Fibroblast of skin of abdomen (primary cell): ENCODE data around the gene IL24. TPM values are rescaled to one million over a fixed set of nuclear protein-coding genes. Genes with fewer than 3 reads are reported as not detected.
"Not testable (repeated sequence)": the region's sequence is repeated elsewhere in the genome, so short reads cannot be mapped to it uniquely, and the experiment has no call there.

Source experiments
- DNase-seq: peaks from one replicate; pipeline ENCODE4 v3.0.0-alpha.2; 2013
- polyA plus RNA-seq, 2 experiments: library from polyadenylated mRNA; unstranded; fragments of 120-200 nt; gene quantifications; one replicate each; pipeline ENCODE4 v1.2.1, GENCODE V29; 2013; ENCODE audit not compliant: insufficient read length in 2 of 2

The IL24 gene, protein sequence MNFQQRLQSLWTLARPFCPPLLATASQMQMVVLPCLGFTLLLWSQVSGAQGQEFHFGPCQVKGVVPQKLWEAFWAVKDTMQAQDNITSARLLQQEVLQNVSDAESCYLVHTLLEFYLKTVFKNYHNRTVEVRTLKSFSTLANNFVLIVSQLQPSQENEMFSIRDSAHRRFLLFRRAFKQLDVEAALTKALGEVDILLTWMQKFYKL
- not detected for polyA plus RNA-seq (2013, experiment 1 of 2; ENCODE audit: insufficient read length)
- polyA plus RNA-seq (2013, experiment 2 of 2; ENCODE audit: insufficient read length) = 0.16 TPM

GRCh38 chr1:206897175-206897574 lies at the start of gene IL24:
Gene IL24 (plus strand): TSS chr1:206897443. CDS start chr1:206897833, 390 bp downstream.
- DNase-seq = no peak

DNA sequence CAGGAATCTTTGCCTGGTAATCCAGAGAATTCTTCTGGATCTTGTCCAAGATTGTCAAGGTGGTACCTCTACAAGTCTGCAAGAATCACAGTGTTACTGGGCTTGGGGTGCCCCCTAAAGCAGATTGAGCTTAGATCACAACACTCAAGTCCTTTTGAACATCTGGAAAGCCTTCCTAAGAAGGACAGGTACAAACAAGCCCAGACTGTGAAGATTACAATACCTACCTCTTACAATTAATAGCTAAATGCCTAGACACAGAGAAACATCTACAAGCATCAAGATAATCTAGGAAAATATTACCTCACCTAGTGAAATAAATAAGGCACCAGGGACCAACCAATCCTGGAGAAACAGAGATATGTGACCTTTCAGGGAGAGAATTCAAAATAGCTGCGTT lies 49.3 kb upstream of the IL24 start:
- DNase-seq = no peak

- DNase-seq = no peak
Measured at GRCh38 chr1:206850401-206850800, 46.8 kb upstream of the IL24 start.

GRCh38 chr1:206851341-206852010 lies 45.8 kb upstream of the IL24 start:
- DNase-seq = peak; percentile 89

DNA sequence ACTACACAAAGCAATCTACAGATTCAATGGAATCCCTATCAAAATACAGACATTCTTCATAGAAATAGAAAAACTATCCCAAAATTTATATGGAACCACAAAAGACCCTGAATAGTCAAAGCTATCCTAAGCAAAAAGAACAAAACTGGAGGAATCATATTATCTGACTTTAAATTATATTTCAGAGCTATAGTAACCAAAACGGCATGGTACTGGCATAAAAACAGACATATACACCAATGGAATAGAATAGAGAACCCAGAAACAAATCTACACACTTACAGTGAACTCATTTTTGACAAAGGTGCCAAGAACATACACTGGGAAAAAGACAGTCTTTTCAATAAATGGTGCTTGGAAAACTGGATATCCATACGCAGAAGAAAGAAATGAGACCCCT lies 44.6 kb upstream of the IL24 start:
- not testable (repeated sequence) for DNase-seq

GRCh38 chr1:206853696-206854095 lies 43.5 kb upstream of the IL24 start:
- DNase-seq = not testable (repeated sequence)

DNA sequence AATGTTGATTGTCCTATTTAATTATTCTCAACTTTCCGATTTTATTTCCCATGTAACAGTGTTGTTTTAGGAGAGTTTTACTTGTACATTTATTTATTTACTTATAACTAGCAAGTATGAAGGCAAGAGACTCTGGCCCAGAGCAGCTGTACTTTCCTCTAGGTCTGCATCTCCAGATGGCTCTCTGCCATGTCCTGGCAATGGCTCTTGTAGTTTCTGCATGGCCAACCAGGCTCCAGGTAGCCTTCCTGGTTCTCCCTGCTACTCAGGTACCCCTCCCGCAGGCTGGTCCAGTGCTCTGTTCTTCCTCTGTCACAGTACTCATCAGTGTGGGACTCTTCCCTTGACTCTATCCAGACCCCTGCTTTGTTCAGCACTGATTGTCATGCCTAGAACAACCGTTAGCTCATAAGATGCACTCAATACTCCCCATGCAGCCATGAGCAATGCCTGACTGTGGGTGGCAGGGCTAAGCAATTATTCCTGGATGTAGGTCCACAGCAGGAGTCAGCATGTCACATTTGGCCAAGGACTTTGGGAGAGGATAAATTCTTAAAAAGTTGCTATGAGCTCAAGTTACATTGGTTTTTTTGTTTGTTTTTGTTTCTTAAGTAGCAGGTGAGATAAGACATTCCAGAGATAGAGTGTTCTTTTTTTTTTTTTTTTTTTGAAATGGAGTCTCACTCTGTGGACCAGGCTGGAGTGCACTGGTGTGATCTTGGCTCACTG lies 42.7 kb upstream of the IL24 start:
- DNase-seq = no peak

GRCh38 chr1:206855859-206856258 lies 41.4 kb upstream of the IL24 start:
- DNase-seq = no peak

DNA sequence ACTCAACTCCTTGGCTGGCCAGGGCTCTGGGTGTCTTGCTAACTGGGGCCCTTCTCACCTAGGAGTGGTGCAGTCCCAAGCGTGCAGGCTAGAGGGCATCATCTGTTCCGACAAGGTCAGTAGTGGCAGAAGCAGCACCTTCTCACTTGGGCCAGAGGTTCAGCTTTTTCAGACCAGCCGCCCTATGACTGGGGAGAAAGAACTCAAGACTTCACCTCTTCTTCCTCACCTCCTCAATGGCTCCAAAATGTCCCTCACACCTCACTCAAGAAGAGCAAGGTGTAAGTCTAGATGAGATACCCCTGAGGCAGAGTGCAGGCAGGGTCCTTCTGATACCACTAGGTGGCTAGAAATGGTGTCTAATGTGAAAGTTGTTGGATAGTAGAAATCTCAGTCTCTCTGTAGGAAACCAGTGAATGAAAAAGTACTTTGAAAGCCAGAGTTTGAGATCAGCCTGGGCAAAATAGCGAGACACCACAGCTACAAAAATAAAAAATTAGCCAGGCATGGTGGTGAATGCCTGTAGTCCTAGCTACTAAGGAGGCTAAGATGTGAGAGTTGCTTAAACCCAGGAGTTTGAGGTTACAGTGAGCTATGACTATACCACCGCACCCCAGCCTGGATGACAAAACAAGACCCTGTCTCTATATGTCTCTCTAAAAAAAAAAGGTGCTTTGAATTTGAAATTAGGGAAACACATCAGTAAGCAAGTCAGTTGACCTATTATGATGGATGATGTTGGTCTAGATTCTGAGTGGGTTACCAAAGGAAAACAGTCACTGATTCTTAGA lies 40.4 kb upstream of the IL24 start:
- no peak for DNase-seq

GRCh38 chr1:206859082-206859521 lies 38.1 kb upstream of the IL24 start:
- DNase-seq = no peak

DNA sequence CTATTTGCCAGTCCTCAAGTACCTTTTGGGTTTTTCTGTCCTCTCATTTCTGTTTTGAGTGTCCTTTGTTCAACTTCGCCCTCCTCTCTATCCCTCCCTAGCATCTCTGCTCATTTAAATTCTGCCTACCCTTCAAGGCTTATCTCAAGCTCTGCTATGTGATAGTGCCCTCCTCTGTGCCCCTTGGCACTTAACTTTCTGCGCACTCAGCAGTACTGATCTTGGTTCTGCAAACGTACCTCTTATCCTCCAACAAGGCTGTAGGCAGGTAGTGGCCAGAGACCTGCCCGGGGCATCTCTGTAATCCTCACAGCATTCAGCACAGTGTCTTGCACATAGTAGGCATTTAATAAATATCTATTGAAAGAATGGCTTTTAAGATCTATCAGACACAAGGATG lies 37.1 kb upstream of the IL24 start:
- no peak for DNase-seq

DNA sequence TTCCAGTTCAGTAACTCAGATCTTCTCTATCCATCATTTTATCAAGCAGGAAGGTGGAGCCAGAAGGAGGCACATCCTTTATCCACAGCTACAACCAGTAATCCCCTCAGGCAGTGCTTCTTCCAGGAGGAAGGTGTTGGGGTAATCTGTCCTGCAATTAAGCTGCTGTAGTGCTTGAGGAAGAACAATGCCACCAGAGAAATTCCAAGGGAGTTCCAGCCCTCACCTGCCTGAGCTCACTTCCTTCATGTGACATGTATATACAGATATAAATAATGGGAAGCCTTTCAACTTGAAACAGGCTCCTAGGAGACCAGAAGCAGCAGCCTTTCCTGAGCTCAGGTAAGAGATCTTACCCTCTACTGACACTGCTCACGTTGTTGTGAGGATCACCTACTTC lies 34.0 kb upstream of the IL24 start:
- no peak for DNase-seq

DNA sequence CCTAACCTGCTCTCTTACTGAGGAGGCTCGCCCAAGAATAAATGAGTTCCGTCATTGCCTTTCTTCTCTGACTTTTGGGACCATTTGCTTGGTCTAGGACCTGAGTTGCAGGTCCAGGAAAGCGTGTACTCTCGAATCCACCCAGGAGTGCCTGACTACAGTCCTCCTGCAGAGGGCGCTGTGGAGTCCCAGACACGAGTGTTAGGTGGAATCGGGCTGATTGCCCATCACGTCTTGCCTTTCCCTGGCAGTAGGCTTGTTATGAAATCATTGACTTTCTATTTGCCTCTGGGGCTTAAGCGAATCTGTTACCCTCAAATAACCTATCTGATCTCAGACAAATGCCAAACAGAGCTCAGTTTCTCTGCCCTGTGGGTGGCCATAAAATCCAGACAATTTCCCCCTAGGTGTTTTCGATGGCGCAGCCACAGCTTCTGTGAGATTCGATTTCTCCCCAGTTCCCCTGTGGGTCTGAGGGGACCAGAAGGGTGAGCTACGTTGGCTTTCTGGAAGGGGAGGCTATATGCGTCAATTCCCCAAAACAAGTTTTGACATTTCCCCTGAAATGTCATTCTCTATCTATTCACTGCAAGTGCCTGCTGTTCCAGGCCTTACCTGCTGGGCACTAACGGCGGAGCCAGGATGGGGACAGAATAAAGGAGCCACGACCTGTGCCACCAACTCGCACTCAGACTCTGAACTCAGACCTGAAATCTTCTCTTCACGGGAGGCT lies 32.1 kb upstream of the IL24 start, which contains the start of gene IL20:
IL20 (plus strand) TSS at position 685 of the 733 bp plus-strand sequence. CDS start 230 bp downstream, outside the sequence.
- peak; percentile 75 for DNase-seq

GRCh38 chr1:206866062-206866461 lies 31.2 kb upstream of the IL24 start:
- peak; percentile 60 for DNase-seq

DNA sequence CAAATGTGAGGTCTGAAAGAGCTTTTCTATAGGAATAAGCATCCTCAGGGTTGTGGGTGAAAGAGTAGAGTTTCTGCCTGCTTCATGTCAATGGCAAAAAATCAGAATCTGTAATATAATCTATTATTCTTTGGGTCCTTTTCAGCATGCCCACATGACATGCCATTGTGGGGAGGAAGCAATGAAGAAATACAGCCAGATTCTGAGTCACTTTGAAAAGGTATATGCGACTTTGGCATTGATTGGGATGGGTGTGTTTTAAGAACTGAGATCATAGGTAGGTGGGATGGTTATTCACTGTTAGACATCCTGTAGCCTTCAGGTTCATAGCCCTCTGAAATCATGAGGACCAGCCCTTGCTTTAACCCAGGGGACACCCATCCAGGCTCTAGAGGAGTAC lies 30.0 kb upstream of the IL24 start:
- DNase-seq = no peak

DNA sequence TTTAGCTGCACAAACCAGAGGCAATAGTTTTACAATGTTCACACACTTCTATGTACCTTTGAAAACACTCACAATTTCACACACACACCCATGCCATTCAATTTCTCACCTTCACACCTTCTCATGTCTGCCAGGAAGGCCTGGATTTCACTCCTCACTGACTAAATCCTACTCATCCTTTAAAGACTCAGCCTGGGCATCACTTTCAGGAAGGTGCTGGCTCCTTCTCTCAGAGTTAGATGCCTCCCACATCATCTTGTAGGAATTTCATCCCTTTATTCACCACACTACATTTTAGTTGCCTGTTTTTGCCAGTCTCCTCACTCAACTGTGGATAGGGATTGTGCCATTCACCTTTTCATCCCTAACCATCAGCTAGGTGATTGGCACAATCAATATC lies 29.5 kb upstream of the IL24 start:
- DNase-seq = no peak

GRCh38 chr1:206868264-206868663 lies 29.0 kb upstream of the IL24 start:
- DNase-seq = no peak

GRCh38 chr1:206872139-206872538 lies 25.1 kb upstream of the IL24 start:
- no peak for DNase-seq

GRCh38 chr1:206873603-206874188 lies 23.5 kb upstream of the IL24 start:
- no peak for DNase-seq

- no peak for DNase-seq
Measured at GRCh38 chr1:206875752-206876377, 21.4 kb upstream of the IL24 start.

GRCh38 chr1:206878456-206878855 lies 18.8 kb upstream of the IL24 start:
- DNase-seq = no peak
